Activated CD4-positive, alpha-beta T cell treated with anti-CD3 and anti-CD28 coated beads, Interleukin-10, Interleukin-2, amounts not matched to agents 100 ng/mL and 50 ng/mL, durations not matched to agents 16 hours and 8 hours (primary cell): Measurements from ENCODE around the gene CORO2B.
"Not testable (repeated sequence)": the region's sequence is repeated elsewhere in the genome, so short reads cannot be mapped to it uniquely, and the experiment has no call there.

Experiments used
- DNase-seq: peaks from one replicate; pipeline ENCODE4 v3.0.0-alpha.2; 2020

The CORO2B gene

DNA sequence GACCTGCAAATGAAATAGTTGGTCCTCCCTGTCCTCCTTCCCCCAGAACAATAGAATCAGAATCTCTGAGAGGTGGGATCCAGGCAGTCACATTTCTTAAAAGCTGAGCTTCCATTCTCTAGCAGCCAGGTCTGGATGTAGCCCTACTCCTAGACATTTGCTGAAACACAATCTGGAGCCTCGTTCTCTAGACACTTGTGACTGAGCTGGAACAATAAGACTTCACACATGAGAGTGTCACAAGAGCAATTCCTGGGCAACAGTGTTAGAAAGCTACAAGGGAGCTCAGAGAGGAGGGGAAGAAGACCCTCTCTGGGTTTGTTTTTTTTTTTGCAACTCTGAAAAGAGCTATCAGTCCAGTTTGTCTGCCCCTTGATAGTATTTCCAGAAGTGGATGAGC lies 14.5 kb downstream of the CORO2B start:
- no peak for DNase-seq

DNA sequence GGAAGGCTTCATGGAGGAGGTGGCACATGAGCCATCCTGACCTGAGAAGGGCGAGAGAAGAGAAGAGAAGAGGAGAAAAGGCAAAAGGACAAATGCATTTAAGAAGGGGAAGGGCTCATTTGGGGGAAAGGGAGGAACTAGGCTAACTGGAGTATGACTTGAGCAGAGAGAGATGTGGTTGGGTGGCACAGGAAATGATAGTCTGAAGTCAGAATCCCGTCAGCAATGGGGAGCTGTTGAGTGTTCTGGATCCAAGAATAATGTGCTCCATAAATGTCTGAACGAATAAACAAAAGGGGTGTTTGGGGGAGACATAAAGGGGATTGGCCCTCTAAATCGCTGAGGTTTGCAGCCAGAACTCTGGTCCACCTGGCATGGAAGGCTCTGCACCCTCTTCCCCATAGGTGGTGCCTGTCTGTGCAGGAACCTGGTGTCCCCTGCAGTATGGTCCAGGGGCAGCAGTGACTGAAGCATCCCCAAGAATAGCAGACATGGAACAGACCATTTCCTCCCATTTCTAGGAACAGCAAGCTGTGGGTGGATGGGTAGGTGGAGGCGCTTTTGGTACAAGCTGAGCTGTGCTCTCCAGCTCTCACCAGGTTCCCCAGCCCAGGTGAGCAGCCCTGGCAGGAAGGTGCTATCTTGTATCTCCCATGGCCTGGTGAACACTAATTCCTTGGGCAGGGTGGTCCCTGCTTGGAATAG lies 15.2 kb downstream of the CORO2B start:
- DNase-seq, result no peak

DNA sequence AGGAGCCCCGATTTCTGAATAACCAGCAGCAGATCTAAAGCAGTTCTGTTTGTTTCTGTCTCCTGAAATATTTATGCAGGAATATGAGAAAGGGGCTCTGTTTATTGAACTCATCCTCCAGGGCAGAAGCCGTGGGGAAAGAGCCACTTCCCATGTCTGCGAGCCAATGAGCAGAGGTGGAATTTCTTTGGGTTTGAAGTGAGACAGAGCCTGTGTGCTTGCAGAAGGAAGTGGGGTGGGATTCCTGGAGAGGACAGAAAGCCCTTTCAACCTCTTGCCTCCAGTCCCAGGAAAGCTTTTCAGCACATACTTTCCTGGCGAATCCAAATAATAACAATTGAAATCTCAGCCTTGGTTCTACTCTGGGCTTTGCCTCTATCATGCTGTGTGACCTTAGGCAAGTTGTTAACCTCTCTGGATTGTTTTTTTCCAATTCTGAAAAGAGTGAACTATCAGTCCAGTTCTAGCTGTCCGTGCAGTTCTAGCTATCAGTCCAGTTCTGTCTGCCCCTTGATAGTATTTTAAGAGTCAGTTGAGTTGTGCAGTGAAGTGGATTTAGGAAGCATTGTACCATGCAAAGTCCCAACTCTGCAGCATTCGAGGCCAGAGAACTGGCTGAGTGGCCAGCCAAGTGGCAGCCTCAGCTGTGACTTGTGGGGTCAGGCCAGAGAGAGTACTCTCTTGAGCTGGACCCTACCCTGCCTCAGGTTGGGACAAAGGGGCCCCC lies 15.9 kb downstream of the CORO2B start:
- DNase-seq, result no peak

DNA sequence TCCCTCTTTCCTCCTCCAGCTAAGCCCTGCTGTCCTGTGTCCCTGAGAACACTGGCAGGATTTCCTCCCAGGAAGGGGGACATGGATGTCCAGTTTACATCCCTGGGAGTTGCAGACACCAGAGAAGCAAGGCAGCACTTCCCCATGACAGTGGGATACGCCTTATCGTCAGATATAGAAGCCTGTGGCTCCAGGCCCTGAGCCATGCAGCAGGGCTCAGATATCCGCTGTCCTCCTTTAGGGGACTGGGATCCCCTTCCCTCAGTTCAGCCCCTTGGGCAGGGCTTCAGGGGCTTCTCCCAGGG lies 16.4 kb downstream of the CORO2B start:
- DNase-seq, result no peak

DNA sequence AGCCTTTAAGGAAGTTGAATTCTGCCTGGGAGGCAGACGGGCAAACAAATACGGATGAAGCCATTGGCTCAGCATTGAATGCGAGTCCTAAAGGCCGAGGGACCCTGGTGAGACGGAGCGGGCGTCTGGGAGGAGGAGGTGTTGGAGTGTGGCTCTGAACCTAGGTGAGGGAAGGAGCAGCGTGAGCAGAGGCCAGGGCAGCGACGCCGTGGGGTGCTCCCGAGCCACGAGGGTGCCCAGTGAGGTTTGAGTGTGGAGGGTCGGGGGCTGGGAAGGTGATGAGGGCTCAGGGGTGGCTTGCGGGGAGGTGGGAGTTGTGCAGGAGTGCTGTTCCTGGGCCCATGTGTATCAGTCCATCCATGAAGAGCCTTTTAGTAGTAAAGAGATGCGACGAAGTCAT lies 17.0 kb downstream of the CORO2B start:
- DNase-seq, result no peak

DNA sequence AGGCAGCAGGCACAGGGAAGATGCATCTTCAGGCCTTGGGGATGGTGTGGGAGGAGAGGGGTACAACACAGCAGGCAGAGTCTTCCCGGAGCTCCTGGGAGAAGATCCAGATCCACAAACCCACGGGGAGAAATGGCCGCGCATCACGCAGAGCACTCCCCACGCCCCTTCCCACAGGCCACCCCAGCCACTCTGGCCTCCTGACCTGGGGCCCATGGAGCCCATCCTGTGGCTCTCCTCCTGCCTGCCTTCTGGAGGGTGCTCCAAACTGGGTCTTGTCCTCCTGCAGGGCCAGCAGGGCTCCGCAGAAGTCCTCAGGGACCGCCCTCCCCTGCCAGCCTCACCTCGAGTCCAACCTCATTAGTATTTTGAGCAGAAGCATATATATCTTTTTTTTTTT lies 17.9 kb downstream of the CORO2B start:
- no peak for DNase-seq

DNA sequence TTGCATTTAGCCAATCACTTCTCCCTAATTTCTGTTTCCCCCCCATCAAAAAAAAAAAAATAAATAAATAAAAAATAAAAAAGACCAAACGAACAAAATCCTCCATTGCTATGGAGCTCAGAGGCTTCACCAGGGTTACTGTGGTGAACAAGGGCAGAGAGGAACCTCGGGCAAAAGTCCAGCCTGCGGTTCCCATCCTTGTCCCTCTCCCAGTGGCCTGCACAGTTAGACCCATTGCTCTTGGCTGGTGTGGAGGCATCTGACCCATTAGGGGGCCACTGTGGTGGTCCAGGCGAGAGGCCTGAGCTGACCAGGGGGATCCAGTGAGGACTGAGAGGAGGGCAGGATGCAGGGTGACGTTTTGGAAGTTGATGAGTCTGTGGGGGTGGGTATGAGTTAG lies 18.8 kb downstream of the CORO2B start:
- no peak for DNase-seq

DNA sequence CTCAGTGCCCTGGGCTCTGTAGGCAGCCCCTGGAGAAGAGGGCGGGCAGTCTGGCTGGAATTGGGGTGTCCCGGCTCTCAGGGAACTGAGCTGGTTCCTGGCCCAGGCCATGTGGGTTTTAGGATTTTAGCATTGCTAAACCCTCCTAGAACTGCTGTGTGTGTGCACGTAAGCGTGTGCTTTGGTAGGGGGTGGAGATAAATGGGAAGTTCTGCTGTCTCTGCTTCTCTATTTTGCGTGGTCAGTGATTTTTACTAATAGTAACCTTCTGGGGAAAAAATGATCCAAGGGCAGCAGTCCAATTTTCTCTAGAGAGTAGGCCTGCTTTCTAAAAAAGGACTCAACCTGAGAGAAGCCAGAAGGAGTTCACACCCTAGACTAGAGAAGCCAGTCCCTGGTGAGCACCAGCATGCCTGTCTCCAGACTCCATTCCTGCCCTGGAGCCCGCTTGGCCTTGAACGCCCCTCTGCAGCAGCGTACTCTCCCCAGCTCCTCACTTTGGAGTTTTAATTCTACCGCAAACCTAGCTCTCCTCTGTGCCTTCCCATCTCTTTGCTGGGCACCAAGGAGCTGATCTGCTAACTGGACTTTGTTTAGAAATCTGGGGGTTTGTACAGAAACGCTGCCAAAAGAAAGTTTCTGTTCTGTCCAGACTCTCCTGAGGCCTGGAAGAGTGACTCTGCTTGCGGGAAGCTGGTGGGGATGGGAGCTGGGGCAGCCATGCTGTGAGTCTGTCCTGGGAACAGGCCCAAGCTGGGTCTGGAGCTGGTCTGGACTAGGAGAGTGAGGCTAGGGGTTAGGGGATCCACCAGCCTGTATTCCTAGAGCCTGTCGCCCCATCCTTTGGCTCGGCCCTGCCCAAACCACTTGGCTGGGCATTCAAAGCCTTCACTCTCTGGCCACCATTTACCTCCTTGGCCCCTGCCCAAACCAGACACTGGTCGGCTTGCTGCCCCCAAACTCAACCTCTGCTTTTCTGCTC lies 19.7 kb downstream of the CORO2B start:
- no peak for DNase-seq

DNA sequence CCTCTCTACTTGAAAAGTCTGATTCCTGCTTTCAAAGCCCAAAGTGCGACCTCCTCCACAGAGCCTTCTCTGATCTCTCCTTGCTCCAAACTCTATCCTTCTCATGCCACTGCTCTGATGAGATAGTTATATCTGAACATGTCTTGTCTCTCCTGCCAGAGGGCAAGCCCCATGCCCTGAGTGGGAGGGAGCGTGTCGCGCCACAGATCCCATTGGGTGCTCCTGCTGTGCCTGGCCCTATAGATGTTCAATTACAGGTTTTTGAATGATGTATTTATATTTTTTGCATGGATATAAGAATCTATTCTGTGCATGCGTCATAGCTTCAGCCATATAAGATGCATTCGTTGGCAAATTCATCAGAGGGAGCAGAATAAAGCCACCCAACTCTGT lies 20.4 kb downstream of the CORO2B start:
- DNase-seq, result no peak

DNA sequence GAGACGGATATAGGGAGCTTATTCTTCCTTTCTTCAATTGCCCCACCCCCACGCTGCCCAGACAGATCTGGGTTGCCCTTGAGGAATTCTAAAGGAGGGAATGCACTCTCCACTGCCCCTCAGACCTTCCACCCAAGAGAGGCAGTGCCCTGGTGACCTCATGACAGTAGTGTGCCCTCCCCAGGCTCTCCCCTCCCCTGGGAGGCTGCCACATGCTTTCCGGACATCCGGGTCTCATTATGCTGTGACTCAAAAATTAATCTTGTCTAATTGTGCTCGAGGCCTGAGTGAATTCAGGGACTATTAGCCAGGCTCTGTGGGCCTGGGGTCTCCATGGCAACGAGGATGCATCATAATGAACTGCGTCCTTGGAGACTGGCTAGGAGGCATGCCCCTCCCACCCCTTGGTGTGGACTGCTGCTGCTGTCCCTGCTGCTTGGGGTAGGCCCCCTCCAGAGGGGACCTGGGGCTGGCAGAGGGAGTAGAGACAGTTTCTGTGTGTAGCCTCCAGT lies 20.8 kb downstream of the CORO2B start:
- no peak for DNase-seq

DNA sequence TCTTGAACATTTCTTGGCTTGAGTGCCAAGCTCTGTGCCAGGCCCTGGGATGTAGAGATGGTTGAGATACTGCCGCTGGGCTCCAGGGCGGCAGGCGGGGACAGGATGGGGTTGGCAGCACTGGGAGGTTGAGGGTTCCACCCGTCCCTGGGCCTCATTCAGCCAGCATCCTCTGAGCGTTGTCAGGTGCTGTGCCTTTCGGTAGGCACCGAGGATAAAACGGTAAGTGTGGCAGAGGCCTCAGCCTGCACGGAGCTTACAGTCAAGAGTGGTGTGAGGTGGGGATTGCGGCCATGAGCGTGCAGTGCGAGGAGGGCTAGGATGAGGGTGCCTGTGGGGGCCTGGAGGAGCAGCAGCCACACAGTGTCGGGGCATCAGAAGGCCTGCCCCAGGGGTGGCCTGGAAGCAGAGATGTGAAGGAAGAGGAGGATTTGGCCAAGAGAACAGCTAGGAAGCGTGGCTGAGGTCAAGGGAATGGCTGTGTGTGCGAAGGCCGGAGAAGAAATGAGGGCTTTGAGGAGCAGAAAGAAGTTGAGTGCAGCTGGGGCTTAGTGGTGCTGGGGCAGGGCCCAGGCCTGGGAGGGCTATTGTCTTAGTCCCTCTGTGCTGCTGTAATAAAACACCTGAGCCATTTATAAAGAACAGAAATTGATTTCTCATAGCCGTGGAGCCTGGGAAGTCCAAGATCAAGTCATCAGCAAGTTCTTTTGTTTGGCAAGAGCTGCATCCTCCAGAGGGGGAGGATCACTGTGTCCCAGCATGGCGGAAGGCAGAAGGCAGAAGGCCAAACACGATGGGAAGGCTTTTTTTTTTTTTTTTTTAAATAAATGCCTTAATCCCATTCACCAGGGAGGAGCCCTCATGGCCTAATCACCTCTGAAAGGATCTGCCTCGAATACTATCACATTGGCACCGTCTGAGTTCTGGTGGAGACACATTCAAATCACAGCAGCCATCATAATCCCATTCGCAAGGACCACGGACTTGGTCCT lies 22.7 kb downstream of the CORO2B start:
- DNase-seq, result no peak

DNA sequence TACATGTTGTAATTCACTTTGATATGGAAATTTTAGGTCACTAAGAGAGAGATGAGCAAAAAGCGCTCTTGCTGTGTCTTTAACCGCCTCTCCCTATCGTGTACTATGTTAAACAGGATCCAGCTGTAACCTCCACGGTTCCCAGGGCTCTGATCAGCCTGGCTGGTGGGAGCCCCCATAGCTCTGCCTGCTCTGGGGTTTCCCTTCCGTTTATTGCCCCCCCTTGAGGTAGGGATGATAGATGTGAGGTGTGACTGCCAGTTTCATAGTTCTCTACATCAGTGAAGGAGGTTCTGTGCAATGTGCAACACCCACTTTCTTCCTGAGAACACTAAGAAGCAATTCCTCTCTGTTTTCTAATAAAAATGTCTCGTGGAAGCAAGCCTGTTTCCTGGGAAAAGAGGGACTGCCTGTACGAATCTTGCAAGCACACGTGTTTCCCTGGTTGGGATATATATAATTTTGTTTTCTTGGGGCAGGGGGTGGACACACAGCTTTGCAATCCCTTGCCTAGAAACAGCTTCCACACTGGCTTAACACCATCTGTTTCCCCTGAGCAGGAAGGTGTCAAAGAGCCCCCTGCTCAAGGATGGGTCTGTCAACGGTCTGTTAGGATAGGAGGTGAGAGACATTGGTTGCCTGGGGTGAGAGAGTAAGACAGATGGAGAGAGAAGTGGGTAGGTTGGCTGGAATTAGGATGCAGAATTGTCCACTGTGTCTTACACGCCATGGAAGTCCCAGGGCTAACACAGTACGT lies 23.8 kb downstream of the CORO2B start:
- DNase-seq, result no peak

DNA sequence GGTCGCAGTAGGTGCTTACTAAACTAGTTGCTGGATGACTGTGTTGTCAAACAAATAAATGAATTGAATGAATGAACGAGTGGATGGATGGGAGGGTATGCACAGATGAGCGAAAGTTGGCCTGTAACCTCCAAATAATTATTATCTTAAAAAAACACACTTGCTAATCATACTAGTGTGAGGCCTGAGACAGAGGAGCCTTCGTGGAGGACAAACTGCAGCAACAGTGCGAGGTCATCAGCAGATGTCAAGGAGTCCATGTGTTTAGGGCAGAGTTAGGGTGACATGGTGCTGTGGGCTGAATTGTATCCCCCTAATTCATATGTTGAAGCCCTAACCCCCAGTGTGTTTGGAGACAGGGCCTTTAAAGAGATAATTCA lies 24.4 kb downstream of the CORO2B start:
- DNase-seq, result no peak

DNA sequence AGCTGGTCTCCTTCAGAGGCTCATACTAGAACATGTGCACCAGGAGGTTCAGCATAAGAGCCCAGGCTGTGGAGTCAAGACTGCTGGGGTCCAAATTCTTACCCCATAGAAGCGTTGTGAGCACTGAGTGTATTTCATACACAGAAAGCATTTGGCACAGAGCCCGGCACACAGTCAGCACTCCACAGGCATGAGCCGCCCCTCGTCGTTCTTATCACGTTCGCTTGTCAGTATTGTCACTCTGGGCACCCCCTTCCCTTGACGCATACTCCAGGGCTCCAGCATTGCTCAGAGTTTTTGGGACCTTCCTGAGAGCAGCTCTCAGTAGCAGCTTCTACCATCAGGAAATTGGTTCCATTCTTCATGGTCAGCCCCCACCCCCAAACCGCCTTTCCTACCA lies 25.2 kb downstream of the CORO2B start:
- DNase-seq, result no peak

DNA sequence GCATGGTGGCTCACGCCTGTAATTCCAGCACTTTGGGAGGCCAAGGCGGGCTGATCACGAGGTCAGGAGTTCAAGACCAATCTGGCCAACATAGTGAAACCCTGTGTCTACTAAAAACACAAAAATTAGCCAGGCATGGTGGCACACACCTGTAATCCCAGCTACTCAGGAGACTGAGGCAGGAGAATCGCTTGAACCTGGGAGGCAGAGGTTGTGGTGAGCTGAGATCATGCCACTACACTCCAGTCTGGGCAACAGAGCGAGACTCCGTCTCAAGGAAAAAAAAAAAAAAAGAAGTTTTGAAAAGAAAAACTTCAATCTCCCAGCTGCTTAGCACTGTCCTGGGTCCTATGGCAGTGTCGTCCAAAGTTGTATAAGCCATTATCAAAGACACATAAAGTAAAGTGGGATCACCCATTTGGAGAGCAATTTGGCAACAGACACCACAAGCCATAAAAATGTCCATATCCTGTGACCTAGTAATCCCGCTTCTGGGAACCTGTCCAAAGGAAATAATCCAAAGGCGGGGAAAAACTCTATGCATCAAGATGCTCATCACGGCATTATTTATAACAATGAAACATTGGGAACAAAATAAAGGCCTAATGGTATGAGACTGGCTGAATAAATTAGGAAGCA lies 26.2 kb downstream of the CORO2B start:
- DNase-seq, result not testable (repeated sequence)

DNA sequence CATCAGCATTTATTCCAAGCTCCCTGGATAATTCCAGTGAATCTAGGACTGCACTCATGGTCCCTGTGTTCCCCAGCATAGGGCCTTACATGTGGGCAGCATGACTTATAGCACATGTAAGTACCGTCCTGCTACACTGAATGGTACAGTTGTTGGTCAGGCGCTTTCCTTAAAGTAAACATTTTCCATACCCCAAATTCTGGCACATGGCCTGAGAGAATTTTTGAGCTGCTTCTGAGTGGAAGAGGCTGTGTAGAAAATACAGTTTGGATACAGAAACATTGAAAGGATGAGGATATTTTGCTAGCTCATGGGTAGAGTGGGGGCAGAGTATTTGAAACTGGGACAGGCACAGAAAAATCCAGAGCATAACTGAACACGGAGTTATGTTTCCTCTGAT lies 27.6 kb downstream of the CORO2B start:
- DNase-seq, result no peak

DNA sequence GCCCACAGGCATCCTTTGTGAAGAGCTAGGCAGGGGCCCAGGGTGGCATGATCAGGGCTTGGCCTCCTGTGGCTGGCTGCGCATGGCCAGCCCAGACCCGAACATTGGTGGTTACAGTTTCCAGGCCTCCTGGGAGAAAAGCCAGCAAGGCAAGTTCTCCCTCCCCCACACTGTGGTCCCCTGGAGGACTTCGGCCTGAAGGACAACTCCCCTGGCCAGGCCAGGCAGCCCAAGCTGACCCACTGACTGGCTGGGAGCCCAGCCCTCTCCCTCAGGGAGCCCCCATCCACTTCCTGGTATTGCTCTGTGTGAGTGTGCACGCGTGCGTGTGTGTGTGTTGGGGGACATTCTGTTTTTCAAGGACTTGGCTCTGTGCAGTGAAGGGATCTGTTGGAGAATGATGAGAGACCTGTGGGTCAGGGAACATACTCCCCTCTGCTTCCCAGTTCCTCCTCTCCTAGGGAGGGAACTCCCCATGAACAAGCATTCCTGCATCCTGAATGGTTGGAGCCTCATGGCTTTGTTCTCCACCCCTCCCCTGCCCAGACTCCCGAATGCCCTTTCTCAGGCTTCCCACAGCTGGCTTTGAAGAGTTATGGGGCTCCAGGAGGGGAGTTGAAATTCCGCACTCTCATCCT lies 29.5 kb downstream of the CORO2B start:
- no peak for DNase-seq

DNA sequence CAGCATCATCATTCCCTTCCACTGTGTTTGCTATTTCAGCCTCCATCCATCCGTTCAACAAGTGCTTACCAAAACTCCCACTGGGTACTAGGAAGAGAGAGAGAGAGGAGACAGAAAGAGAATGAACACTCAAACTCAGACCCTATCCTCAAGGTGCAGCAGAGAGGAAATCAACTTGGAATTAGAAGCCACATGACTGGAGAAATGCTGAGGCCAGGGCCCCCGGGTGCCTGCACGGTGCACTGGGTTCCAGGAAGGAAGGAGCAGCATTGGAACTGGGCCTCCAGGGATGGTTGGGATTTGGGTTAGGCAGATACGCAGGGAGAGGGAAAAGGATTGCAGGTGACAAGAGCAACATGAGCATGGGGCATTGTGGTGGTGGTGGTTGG lies 30.0 kb downstream of the CORO2B start:
- DNase-seq, result no peak

DNA sequence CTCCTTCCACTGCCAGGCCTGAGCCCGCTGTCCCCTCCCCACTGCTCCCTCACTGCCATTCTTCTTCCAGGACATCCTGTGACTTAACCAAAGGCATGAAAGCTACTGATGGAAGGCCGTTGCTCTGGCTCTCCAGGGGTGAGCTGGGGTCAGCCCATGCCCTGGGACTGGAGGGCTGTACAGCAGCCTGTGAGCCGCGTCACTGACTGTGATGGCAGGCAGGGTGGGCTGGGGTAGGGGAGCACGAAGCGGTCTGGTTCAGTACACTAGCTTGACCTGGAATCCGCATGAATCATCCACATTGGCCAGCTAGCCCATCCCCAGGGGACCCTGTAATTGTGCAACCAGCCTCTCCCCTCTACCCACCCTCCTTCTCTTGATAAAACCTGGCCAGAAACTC lies 30.8 kb downstream of the CORO2B start:
- no peak for DNase-seq

DNA sequence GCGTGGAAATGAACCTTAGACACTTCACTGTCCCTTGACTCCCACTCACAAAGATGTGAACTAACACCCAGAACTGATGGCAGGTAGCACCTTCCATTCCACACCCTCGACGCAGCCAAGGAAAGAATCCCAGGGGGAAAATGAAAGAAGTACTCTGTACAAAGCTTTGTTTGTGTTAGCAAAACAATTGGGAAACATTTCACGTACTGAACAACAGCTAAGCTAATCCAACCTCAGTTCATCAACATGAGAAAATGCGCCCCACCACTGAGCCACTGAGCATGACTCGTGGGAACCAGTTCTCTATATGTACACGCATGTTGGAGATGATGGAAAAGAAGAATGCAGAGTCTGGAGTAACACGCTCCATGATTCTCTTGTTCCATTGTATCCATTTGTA lies 32.0 kb downstream of the CORO2B start:
- DNase-seq, result no peak

DNA sequence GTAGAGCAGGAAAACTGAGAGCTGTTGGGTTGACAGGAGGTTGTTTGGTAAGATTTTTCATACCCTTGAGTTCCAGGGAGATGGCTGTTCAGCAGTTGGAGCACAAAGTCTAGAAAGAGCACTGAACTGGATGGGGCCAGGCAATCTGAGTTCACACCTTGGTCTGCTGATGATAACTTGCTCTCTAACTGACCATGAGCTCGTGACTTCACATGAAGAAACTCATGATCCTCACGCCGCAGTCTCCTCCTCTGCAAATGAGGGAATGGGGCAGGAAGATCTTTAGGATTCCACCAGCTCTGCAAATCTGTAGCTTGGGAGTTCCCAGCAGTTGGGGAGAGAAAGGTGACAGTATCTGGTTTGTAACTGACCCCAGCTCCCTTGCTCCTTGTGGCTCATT lies 33.7 kb downstream of the CORO2B start:
- no peak for DNase-seq
